Bronchial epithelial cell (primary cell): ENCODE measurements around the gene LEF1. TPM values are rescaled to one million over a fixed set of nuclear protein-coding genes. Genes with fewer than 3 reads are reported as not detected.
A peak's percentile ranks its signal among the peaks of the same experiment; 100 is the strongest.

Experiments
- DNase-seq: peaks from one replicate; pipeline ENCODE4 v3.0.0-alpha.2; 2010; ENCODE audit warnings: low read depth
- FAIRE-seq: peaks from 2 replicates; lab custom pipeline; 2011; peaks lifted over from hg19 to GRCh38; lab: Jason Lieb, UNC
- H3K27me3 ChIP-seq: 2 replicates; pipeline ENCODE4 v1.5.1; 2011; ENCODE audit warnings: low read length; ENCODE audit not compliant: control insufficient read depth, insufficient read depth
- H3K36me3 ChIP-seq: 2 replicates; pipeline ENCODE4 v1.5.1; 2011; ENCODE audit warnings: low read length; ENCODE audit not compliant: control insufficient read depth, insufficient read depth
- H3K4me3 ChIP-seq: 2 replicates; pipeline ENCODE4 v1.5.1; 2011; ENCODE audit warnings: mild to moderate bottlenecking, low read depth, low read length, control low read depth
- total RNA-seq: library from RNA; depleted of rRNA; stranded (reverse); fragments of >200 nt; gene quantifications from 2 replicates; pipeline ENCODE4 v1.2.1, GENCODE V29; 2014
- TF ChIP-seq, protein P1 (sequence below): IDR thresholded peaks from 2 replicates; pipeline ENCODE4 v1.5.1; 2011; ENCODE audit warnings: mild to moderate bottlenecking, moderate library complexity, low read length, control low read depth, inconsistent platforms; ENCODE audit not compliant: insufficient read depth, severe bottlenecking

The LEF1 gene
- total RNA-seq, 1 donor from 2014 or later: not detected

GRCh38 chr4:108029016-108029720 lies 139.6 kb downstream of the LEF1 start:
- Histone ChIP-seq H3K27me3 (no peaks in the 10 kb centered on the region), H3K36me3 (peaks cover 6% of the 10 kb centered on the region), H3K4me3 (no peak overlapping the region)
- no peak for DNase-seq
- FAIRE-seq: peak; percentile 13
- TF ChIP-seq, protein P1, sequence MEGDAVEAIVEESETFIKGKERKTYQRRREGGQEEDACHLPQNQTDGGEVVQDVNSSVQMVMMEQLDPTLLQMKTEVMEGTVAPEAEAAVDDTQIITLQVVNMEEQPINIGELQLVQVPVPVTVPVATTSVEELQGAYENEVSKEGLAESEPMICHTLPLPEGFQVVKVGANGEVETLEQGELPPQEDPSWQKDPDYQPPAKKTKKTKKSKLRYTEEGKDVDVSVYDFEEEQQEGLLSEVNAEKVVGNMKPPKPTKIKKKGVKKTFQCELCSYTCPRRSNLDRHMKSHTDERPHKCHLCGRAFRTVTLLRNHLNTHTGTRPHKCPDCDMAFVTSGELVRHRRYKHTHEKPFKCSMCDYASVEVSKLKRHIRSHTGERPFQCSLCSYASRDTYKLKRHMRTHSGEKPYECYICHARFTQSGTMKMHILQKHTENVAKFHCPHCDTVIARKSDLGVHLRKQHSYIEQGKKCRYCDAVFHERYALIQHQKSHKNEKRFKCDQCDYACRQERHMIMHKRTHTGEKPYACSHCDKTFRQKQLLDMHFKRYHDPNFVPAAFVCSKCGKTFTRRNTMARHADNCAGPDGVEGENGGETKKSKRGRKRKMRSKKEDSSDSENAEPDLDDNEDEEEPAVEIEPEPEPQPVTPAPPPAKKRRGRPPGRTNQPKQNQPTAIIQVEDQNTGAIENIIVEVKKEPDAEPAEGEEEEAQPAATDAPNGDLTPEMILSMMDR: no peak

DNA sequence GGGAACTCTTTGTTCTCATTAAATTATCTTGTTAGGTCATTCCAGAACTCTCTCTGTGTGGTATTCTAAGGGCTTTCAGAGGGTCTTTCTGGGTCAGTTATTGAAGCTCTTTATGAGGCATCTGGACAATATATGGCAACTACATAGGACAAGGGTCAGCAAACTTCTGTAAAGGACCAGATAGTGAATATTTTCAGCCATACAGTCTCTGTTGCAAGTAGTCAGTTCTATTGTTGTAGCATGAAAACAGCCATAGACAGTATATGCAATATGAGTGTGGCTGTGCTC lies 143.9 kb downstream of the LEF1 start:
- FAIRE-seq: no peak
- H3K36me3 ChIP-seq: peaks cover 12% of the 10 kb centered on the region

GRCh38 chr4:108024085-108024877 lies 144.5 kb downstream of the LEF1 start:
- Histone ChIP-seq H3K4me3 (no peak overlapping the region), H3K36me3 (peaks cover 17% of the 10 kb centered on the region), H3K27me3 (no peaks in the 10 kb centered on the region)
- FAIRE-seq (no peak), DNase-seq (no peak)
- TF ChIP-seq, protein P1: no peak

More for the DNA sequence above, 143.9 kb downstream of the LEF1 start:
- TF ChIP-seq, protein P1: no peak
- no peak overlapping the region for H3K4me3 ChIP-seq
- DNase-seq: no peak
- H3K27me3 ChIP-seq: no peaks in the 10 kb centered on the region

DNA sequence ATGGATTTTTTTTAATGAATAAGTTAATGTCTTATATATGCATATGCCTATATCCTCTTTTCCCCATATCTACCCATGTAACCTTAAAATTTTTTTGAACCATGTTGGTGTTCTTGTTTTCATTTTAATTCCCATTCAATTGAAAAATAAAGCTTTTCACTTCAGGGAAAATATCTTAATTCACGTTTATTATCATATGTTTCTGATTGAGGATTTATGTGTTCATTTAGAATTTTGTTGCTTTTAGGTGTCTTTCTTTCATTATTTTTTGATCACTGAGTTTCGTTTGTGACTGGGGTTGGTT lies 149.9 kb downstream of the LEF1 start:
- peaks cover 20% of the 10 kb centered on the region for H3K36me3 ChIP-seq
- no peaks in the 10 kb centered on the region for H3K27me3 ChIP-seq
- DNase-seq (no peak), FAIRE-seq (no peak)
- TF ChIP-seq, protein P1: no peak
- no peak overlapping the region for H3K4me3 ChIP-seq

GRCh38 chr4:108018040-108018883 lies 150.5 kb downstream of the LEF1 start:
- TF ChIP-seq, protein P1: peak; percentile 83
- Histone ChIP-seq H3K4me3 (no peak overlapping the region), H3K27me3 (no peaks in the 10 kb centered on the region), H3K36me3 (peaks cover 20% of the 10 kb centered on the region)
- DNase-seq (peak; percentile 68), FAIRE-seq (no peak)
